Islet precursor cell (in vitro differentiated cells): ENCODE data around the gene UTP4.
"Not testable (repeated sequence)": the region's sequence is repeated elsewhere in the genome, so short reads cannot be mapped to it uniquely, and the experiment has no call there.

ENCODE experiments used
- DNase-seq: peaks from one replicate; pipeline ENCODE4 v3.0.0-alpha.2; 2018

The UTP4 gene

DNA sequence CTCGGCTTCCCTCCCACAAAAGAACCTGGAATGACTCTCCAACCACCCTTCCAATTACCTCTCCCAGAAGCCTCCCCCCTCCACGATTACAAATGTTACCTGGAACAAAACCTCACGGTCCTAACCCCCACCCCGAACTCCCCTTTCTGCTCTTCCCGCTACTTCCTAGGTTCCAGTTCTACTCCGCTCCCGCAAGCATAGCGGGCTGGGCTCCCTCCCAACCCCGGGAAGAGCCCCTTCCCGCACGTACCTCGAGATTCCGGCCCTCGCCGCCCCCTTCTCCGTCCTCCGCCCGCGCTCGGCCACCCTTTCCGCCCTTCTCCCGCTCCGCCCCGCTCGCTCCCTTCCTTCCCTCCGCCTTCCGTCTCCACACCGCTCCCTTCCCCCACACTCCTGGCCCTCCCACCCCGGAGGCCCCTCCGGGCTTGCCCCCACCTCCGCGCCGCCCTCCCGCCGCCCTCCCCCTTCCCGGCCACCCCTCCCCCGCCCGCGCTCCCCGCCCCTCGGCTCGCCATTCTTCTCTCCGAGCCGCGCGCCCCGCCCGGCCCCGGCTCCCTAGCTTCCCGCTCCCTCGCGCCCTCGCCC, 518 bp upstream of the UTP4 start:
- DNase-seq: peak; percentile 91

DNA sequence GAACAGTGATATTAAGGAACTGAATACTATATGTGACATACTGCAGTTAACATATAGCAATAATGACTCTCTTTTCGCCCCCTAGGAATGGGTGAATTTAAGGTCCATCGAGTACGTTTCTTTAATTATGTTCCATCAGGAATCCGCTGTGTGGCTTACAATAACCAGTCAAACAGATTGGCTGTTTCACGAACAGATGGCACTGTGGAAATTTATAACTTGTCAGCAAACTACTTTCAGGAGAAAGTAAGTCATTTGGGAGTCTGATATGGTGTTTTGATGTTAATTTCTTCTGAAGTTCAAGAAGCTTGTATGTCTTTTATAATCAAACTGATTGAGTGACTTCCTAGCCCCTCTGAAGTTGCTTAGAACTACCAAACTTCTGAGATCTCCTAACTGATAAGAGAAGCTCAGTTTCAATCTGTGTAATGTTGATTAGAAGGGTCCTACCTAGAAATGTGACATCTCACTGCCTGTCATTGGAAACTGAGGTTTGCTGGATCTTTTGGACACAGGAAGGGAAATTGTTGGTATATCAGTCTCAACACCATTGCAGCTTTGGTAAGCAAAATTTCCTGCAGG, 1.0 kb downstream of the UTP4 start:
- DNase-seq: no peak

DNA sequence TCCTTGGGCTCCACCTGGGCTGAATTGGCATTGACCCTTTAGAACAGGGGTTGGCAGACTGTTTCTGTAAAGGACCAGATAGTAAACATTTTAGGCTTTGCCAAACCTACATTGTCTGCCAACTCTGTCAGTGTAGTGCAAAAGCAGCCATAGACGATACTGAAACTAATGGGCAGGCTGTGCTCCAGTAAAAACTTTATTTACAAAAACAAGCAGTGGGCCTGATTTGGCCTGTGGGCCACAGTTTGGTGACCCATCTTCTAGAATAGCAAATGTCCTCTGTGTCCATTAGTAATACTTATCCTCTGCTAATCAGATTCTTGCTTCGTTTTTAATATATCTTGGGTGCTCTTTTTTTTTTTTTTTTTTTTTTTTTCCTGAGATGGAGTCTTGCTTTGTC, 6.2 kb downstream of the UTP4 start:
- no peak for DNase-seq

DNA sequence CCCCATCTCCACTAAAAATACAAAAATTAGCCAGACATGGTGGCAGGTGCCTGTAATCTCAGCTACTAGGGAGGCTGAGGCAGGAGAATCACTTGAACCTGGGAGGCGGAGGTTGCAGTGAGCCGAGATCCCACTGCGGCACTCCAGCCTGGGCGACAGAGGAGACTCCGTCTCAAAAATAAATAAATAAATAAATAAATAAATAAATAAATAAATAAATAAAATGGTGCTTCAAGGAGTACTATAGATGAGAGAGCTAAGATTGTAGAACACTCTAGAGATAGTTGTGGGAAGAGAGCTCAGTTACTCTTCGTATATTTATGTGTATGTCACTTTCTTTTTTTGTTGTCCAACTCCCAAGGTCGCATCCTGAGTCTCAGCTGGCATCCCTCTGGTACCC, 7.0 kb downstream of the UTP4 start:
- DNase-seq: not testable (repeated sequence)

DNA sequence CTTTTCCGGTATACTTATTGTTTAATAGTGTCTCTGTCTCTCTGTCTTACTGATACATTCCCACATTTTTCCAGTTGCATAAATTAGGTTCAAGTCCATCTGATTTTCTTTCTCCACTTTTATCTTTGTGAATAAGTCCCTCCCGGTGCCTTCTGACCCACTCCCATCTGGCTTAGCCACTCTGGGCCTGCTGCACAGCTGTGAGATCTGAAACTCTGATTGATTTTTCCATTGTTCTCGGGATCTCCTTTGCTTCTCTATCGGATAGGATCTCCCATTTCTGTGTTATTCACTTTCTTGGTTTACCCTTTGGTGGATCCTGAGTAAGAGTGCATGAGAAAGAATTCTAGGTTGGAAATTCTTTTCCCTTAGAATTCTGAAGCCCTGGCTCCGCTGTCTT, 8.6 kb downstream of the UTP4 start:
- no peak for DNase-seq

DNA sequence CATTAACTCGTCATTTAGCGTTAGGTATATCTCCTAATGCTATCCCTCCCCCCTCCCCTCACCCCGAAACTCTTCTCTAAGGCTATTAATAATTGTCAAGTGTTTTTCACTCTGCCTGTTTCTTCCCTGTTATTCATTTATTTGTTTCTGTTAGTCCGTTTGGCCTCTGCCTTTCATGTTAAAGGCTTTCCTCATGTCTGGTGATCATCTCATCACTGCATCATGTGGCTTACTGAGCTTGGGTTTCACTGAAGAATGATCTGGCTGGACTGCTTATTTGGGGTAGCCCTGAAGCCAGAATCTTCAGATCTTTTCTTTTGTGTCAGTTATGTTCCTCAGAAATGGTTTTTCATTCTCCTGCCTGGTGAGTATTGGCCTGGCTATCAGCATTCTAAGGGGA, 9.5 kb downstream of the UTP4 start:
- DNase-seq: no peak

DNA sequence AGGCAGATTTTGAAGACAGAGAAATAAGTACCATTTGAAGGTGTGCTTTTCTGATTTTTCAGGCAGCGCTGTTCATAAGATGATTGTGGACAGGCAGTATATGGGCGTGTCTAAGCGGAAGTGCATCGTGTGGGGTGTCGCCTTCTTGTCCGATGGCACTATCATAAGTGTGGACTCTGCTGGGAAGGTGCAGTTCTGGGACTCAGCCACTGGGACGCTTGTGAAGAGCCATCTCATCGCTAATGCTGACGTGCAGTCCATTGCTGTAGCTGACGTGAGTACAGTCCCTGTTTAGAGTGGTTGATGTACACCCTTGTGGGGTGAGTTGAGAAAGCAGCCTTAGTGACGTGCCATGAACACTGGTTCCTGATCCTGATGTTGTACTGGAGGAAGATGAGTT, 10.7 kb downstream of the UTP4 start:
- DNase-seq: peak; percentile 69

DNA sequence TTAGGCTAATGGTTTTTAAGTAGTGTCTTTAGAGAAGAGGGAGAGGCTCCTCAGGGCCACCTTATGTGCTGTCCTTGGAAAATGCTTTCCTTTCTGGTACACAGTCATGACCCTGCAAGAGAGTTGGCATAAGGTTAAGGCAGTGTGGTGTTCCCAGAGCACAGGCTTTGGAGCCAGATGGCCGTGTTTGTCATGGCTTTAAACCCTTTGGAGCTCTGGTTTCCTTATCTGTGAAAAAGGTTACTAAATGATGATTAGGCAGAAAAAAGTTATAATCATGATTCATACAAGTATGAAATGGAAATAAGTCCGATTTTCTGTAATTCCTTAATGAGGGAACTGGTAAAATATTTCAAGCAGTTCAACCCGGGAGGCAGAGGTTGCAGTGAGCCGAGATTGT, 13.2 kb downstream of the UTP4 start:
- DNase-seq: no peak

DNA sequence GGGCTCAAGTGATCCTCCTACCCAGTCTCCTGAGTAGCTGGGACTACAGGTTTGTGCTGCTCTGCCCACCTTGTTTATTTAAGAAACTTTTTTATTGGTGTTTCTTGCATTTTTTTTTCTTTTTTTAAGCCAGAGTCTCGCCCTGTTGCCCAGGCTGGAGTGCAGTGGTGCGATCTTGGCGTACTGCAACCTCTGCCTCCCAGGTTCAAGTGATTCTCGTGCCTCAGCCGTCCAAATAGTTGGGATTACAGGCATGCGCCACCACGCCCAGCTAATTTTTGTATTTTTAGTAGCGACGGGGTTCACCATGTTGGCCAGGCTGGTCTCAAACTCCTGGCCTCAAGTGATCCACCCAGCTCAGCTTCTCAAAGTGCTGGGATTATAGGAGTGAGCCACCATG, 17.2 kb downstream of the UTP4 start:
- not testable (repeated sequence) for DNase-seq

DNA sequence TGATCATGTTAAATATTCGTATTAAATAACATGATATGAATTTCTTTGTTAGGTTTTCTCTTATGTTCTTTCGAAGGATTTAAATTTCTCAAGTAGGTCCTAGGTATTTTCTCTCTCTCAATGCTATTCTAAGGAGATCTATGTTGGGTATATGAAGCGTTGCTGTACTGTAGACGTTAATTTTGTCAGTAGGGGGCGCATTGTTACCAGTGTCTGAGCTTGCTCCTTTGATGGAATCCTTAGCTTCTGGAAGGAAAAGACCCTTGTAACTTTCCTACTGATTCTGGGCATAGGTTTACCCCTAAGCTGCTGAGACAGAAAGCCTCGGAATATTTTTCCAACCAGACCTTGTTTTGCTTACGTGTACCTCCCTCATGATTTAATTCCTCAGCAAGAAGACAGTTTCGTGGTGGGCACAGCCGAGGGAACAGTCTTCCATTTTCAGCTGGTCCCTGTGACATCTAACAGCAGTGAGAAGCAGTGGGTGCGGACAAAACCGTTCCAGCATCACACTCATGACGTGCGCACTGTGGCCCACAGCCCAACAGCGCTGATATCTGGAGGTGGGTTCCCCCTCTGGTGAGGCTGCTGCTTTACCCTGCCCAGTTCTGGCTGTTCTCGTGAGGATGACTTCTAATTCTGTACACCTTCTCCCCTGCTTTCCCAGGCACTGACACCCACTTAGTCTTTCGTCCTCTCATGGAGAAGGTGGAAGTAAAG, 17.9 kb downstream of the UTP4 start:
- peak; percentile 70 for DNase-seq

DNA sequence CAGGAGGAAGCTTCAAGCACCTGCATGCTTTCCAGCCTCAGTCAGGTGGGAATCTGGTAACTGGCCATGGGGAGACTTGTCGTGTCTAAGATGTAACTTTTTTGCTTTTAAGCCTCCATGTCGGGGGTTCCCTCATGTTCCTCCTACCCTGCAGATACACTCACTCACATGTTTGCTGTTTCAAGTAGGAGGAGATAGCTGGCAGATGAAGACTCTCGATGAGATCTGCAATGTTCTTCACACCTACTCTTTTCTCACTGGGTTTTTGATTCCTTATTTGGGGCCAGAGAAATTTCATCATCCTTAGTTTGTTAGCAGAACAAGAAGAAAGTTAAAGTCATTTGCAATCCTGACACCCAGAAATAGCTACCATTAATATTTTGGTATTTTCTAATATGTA, 24.7 kb downstream of the UTP4 start:
- no peak for DNase-seq

DNA sequence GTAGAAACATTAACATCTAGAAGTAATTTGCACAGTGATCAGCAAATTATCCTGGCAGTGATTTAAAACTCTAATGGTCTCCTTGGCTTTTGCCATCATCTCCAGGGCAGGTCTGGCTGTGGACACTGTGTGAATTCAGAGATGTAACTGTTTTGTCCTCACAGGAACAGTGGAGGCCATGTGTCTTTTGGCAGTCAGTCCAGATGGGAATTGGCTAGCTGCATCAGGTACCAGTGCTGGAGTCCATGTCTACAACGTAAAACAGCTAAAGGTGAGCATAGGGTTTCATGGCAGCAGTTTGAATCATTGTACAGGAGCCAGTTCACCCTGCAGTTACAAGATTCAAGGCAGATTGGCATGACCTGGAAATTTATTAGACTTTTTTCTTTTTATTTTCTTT, 27.7 kb downstream of the UTP4 start:
- DNase-seq: no peak

DNA sequence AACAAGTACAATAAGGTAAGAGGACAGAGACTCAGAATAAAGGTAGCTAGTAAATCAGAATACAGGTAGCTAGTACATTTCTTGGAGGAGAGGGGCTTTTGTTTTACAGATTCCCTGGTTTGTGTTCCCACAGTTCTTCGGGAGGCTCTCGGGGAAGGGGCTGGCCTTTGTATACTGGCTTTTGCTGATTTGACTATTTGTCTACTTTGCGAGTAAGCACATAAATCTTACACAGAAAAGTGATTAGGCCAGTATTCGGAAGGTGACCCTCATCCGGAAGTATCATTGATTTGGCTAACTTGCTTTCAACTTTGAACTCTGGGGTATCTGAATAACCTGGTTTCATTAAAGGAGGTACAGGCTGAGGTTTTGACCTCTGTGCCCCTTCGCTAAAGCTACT, 33.1 kb downstream of the UTP4 start:
- no peak for DNase-seq

DNA sequence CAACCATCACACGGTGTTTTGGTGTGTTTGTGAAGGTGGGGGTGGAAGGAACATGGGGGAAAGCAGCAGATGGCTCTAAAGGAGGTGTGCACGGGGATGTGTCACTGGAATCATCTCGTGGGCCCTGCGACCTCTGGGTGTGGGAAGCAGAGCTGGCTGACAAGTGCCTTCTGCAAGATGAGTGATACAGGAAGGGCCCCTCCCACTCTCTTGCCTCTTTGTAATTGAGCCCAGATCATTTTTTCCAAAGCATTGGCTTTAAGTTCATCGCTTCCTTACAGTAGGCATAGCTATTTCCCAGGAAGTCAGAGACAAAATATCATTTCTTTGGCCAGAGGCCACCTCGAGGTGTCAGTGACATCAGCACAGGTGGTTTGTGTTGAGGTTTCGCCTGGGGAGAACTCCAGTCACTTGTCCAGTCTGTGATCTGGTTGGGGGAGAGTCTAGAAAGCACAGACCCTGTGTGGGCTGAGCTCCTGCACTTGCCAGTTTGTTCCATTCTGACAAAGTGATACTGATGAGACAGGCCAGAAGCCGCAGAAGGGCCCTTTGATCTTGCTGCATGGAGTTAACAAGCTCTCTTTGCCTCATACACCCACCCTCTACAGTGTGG, 33.9 kb downstream of the UTP4 start:
- peak; percentile 83 for DNase-seq

DNA sequence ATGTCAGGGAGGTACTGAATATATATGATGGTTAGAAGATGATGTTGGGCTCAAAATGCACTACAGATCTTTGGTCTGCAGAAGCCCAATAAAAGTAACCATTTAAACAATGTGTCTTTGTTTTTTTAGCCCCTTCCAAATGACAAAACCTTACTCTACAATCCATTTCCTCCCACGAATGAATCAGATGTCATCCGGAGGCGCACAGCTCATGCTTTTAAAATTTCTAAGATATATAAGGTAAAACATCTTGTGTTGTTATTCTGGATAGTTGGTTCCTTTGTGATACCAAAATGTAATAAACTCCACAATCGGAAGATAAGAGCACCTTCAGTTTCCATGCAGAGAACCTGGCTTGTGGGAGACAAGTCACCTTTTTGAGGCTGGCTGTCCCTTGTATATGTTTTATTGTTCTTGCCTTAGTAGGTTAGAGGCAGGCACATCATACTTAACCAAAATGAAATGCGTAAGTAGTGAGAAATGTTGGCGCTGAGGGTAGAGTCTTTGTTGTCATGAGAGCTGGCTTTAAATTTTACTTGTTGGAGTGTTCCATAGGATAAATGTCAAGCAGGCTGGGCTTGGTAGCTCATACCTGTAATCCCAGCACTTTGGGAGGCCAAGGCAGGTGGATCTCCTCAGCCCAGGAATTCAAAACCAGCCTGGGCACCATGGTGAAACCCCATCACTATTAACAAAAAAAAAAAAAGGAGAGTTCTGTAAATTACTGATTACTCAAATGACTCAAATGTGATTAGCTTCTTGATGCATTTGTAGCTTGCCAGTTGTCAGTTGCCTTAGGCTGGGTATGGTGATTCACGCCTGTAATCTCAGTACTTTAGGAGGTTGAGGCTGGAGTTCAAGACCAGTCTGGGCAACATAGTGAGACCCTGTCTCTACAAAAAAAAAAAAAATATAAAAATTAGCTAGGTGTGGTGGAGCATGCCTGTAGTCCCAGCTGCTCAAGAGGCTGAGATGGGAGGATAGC, 34.8 kb downstream of the UTP4 start:
- DNase-seq: no peak

DNA sequence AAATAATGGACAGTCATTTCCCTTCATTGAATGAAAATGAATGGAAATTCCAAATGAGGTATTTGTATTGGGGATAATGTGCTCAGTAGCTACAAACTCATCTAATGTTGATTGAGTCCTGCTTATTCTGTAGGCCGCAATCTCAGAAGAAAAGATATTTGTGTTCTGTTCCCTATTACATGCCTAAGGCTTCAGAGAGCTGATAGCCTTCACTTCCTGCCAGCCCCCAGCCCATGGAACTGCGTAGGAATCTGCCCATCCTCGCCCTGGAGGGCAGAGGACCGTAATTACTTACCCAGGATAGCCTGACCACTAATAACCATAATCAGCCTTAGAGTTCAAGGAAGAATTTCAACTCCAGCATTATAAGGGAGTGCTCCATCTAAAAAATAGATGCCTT, 36.6 kb downstream of the UTP4 start:
- DNase-seq: peak; percentile 86

DNA sequence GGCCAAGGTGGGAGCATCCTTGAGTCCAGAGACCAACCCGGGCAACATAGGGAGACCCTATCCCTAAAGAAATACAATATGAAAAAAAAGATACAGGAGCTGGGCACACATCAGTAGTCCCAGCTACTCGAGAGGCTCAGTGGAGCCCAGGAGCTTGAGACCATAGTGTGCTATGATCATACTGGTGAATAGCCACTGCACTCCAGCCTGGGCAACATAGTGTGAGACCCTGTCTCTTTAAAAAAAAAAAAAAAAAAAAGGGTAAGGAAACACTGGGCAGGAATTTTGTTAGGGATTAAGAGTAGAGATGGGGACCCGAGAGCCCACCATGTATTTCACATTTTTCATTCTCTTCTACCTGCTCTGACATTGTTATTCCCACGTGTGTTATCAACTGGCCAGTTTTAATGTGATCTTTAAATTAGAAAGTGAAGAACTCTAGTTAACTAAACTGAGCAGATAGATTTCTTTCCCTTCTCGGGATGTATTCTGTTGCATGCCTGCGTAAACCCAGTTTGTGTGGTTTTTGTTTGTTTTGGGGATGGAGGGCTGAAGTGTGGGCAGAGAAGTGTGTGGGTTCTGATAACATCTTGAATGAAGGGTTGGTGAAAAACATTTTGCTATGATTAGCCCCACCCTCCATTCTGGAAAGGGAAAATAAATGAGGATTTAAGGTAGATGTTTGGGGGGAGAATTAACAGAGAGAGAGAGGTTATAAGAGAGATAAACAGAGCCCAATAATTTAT, 37.3 kb downstream of the UTP4 start:
- DNase-seq: no peak

DNA sequence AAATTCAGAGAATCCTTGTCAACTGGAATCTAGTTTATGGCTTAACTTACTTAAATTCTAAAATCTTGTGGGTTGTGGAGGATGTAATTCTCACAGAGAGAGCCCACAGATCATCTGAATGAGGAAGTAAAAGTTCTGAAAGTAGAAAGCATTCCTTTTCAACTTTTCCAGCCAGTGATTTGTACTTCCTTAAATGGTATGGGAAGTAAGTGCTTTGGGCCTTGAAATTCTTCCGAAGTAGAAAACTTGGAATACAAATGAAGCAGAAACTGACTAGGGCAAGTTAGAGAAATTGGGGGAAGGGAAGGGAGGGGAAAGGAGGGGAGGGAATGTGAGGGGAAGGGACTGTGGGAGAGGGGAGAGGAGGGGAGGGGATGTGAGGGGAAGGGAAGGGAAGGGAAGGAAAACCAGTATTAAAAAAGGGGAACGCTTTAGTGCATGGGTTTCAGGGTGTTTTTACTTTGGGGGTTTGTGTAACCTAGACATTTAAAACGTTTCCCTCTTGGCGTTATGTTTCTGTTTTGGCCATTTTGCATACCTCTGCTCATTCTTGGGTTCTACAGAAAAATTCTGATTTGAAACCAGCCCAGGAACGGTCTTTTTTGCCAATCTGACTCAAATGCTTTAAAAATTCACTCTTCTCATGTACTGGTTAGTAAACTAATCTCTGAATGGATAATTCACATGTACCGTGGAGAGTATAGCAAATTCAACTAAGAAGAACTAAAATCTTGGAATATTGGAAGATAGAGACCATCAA, 39.1 kb downstream of the UTP4 start:
- DNase-seq: no peak

DNA sequence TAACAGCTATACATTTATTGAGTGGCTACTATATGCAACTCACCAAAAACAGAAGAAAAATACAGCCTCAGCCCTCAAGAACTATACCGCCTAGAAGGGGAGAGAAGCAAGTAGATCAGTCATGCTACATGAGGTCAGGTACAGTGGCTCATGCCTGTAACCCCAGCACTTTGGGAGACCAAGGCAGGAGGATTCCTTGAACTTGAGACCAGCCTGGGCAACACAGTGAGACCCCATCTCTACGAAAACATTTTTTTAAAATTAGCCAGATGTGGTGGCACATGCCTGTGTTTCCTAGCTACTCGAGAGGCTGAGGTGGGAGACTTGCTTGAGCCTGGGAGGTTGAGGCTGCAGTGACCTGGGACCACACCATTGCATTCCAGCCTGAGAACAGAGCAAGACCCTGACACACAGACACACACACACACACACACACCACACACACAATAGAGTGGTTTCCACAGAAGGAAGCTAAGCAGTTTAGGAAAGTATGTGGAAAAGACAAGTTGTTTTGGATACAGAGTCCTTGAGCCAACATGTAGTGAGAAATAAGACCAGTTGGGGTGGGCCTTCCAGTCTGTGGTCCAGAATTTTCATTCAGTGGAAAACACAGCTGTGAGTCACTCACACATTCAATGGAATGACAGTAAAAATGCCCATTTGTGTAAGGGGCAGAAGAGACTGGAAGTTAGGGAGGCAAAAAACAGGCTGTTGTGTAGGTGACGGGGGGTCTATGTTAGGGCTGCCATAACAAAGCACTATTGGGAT, 43.8 kb downstream of the UTP4 start:
- DNase-seq: no peak

DNA sequence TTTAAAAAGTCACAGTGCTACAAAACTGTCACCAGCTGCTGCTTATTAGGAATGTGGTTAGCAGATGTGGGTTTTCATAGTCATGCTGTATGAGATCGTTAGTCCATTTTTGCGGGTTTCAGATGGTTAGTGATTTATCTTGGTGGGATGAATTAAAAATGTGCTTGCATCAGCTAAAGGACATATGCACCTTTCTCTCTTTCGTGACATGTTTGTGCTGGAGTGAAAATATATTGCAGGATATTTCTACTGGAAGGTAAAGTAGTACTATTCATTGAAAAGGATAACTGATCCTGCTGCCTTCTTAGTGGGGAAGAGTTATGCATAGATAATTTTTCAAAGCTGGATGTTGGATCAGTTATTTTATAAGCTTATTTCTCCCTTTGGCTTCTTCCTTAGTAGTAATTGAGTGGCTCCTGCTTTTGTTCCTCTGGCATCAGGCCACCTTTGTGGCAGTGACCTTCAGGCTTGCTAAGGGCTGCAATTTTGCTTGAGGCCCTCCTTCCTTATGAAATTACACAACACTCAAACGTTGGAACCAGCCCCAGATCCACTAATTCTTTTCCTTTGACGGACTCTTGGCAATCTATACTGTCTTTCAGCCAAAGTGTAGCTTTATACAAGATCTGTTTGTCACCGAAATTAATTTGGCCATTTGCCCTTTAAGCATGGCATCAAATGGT, 47.0 kb downstream of the UTP4 start:
- no peak for DNase-seq
